GM21717 (cell line): ENCODE measurements around the gene GOLGA6A.
"Not testable (repeated sequence)": the region's sequence is repeated elsewhere in the genome, so short reads cannot be mapped to it uniquely, and the experiment has no call there.

Experiments
- ATAC-seq: cut with Tn5 transposase; IDR thresholded peaks from one replicate; pipeline ENCODE4 v1.9.1; 2021; ENCODE audit warnings: mild to moderate bottlenecking, moderate library complexity; ENCODE audit not compliant: unreplicated experiment

GOLGA6A gene

GRCh38 chr15:74053941-74054529, 28.3 kb downstream of the GOLGA6A start:
- no peak for ATAC-seq

- no peak for ATAC-seq
These were observed 28.8 kb downstream of the GOLGA6A start for GRCh38 chr15:74053517-74053916.

- ATAC-seq, result not testable (repeated sequence)
These were observed 29.8 kb downstream of the GOLGA6A start for GRCh38 chr15:74052271-74053260.

- no peak for ATAC-seq
These were observed 31.7 kb downstream of the GOLGA6A start for GRCh38 chr15:74050556-74051234.

GRCh38 chr15:74050127-74050526, 32.2 kb downstream of the GOLGA6A start:
- ATAC-seq, result no peak

- ATAC-seq, result no peak
These were observed 36.1 kb downstream of the GOLGA6A start for GRCh38 chr15:74046275-74046674.

- no peak for ATAC-seq
These were observed 36.6 kb downstream of the GOLGA6A start for GRCh38 chr15:74045636-74046274.

- no peak for ATAC-seq
These were observed 37.2 kb downstream of the GOLGA6A start for GRCh38 chr15:74045184-74045583.

- no peak for ATAC-seq
These were observed 37.9 kb downstream of the GOLGA6A start for GRCh38 chr15:74044267-74045110.

GRCh38 chr15:74043425-74044266, 38.7 kb downstream of the GOLGA6A start:
- no peak for ATAC-seq

GRCh38 chr15:74042603-74043424, 39.5 kb downstream of the GOLGA6A start:
- no peak for ATAC-seq

GRCh38 chr15:74041777-74042435, 40.4 kb downstream of the GOLGA6A start:
- ATAC-seq, result no peak

GRCh38 chr15:74041311-74041756, 41.0 kb downstream of the GOLGA6A start:
- ATAC-seq, result no peak

- no peak for ATAC-seq
These were observed 42.1 kb downstream of the GOLGA6A start for GRCh38 chr15:74040109-74040850.

GRCh38 chr15:74039656-74040010, 42.7 kb downstream of the GOLGA6A start:
- ATAC-seq, result no peak

- no peak for ATAC-seq
These were observed 43.4 kb downstream of the GOLGA6A start for GRCh38 chr15:74038707-74039655.
